Measurements from ENCODE around the gene CAMSAP1. TPM values are rescaled to one million over a fixed set of nuclear protein-coding genes. Genes with fewer than 3 reads are reported as not detected.

The CAMSAP1 gene
- total RNA-seq, 1 donor from 2014 or later: 31.1 TPM

- H3K4me3 ChIP-seq (ENCODE audit: low read depth, low read length): no peak overlapping the region
- DNase-seq (ENCODE audit: low read depth): no peak
- TF ChIP-seq, protein P1, sequence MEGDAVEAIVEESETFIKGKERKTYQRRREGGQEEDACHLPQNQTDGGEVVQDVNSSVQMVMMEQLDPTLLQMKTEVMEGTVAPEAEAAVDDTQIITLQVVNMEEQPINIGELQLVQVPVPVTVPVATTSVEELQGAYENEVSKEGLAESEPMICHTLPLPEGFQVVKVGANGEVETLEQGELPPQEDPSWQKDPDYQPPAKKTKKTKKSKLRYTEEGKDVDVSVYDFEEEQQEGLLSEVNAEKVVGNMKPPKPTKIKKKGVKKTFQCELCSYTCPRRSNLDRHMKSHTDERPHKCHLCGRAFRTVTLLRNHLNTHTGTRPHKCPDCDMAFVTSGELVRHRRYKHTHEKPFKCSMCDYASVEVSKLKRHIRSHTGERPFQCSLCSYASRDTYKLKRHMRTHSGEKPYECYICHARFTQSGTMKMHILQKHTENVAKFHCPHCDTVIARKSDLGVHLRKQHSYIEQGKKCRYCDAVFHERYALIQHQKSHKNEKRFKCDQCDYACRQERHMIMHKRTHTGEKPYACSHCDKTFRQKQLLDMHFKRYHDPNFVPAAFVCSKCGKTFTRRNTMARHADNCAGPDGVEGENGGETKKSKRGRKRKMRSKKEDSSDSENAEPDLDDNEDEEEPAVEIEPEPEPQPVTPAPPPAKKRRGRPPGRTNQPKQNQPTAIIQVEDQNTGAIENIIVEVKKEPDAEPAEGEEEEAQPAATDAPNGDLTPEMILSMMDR (conservative IDR thresholded peaks at IDR 0.05; ENCODE audit: low read depth, low read length): no peak
These were observed 16.9 kb downstream of the CAMSAP1 start for GRCh38 chr9:135890190-135891026.

DNA sequence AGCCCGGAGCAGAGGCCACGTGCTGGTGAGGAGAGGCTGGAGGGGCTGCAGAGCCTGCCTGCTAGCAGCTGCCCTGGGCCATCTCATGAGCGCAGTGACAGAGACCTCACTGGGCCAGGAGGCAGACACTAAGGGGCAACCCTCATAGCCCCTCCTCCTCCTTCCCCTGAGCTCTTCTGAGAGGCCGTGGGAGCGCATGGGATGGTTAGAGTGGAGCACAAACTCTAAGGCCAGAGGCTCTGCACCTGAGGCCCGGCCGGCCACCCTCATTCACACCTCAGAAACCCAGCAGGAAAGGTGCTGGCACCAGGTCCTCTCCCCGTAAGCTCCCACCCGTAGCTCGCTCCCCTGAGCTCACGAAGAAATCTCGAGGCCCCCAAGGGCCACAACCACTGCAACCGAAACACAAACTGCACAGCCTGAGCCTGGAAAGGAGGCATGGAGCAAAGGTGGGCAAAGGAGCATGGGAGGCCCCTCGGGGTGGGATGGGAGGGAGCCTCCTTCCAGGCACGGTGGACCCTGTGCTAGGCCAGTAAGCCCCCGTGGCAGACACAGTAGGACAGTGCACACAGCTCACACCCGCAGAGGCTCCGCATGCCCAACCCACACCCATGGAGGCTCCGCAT, 17.7 kb downstream of the CAMSAP1 start:
- no peak overlapping the region for H3K4me3 ChIP-seq (ENCODE audit: low read depth, low read length)
- DNase-seq (ENCODE audit: low read depth): no peak
- TF ChIP-seq, protein P1 (conservative IDR thresholded peaks at IDR 0.05; ENCODE audit: low read depth, low read length): no peak

- TF ChIP-seq, protein P1 (conservative IDR thresholded peaks at IDR 0.05; ENCODE audit: low read depth, low read length): no peak
- H3K4me3 ChIP-seq (ENCODE audit: low read depth, low read length): no peak overlapping the region
- no peak for DNase-seq (ENCODE audit: low read depth)
These were observed 18.5 kb downstream of the CAMSAP1 start for GRCh38 chr9:135888766-135889394.

DNA sequence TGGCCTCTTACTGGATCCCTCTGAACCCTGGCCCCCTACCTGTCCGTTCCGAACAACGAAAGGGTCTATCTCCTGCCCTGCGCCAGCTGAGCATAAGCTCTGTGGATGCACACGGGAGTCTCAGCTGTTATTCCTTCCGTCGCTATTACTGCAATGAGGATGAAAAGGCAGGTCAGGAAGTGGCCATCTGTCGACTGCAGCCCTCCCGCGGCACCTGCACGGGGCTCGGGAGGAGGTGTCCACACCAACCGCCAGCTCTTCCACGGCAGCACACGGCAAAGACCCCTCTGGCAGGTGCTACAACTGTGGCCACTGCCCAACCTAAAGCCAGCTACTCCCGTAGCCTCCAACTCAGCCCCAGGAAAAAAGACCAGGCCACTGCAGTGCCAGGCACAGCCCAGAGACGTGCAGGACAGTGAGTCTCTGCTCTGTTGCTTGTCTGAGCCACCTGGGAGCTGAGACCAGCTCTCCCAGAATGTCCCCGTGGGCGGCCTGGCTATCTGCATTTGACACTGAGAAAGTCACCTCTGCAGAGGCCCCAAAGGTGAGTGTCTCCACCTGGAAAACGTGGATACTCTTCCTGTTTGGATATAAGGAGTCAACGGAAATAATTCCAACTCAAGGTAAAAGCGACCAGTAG, 19.1 kb downstream of the CAMSAP1 start:
- TF ChIP-seq, protein P1 (conservative IDR thresholded peaks at IDR 0.05; ENCODE audit: low read depth, low read length): no peak
- H3K4me3 ChIP-seq (ENCODE audit: low read depth, low read length): no peak overlapping the region
- DNase-seq (ENCODE audit: low read depth): no peak

DNA sequence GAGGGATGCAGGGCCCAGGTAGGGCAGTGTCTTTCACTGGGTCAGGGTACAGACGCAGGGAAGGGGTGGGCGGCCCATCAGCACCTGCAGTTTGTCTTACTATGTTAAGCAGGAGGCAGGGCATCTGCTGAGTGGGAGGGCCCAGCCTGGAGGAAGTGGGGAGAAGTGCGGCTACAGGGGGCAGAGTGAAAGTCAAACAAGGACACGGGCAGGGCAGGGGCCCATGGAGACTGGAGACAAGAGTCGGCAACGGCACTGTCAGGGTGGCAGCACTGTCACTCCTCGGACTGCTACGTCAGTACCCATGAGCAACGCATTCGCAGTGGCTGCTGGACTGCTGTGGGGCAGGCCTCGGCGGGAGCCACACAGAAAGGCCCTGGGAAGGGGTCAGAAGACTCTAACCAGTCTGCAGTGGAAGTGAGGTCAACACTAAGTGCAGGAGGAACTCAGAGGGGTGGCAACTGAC, 19.7 kb downstream of the CAMSAP1 start:
- H3K4me3 ChIP-seq (ENCODE audit: low read depth, low read length): no peak overlapping the region
- no peak for DNase-seq (ENCODE audit: low read depth)
- TF ChIP-seq, protein P1 (conservative IDR thresholded peaks at IDR 0.05; ENCODE audit: low read depth, low read length): no peak

DNA sequence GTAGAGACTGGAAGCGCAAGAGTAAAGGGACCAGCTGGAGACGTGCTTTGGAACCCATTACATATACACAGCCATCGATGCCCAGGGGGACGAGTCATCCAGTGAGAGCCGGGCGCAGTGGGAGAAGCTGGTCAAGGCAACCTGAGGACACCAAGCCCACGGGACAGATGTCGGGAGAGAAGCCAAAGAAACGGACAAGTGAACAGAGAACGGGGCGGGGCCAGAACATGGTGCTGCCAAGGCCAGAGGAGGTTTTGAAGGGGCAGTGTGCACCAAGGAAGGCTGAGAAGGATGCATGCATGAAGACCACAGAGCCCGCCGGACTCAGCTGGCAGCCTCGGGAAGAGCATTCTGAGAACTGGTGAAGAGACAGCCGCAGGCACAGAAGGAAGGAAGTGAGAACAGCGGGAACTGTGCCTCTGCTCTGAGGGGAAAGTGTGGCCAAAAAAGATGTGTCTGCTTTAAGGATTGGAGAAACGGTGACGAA, 20.3 kb downstream of the CAMSAP1 start:
- no peak for DNase-seq (ENCODE audit: low read depth)
- no peak overlapping the region for H3K4me3 ChIP-seq (ENCODE audit: low read depth, low read length)
- TF ChIP-seq, protein P1 (conservative IDR thresholded peaks at IDR 0.05; ENCODE audit: low read depth, low read length): no peak

All from epithelial cell of proximal tubule (primary cell).